Activated naive CD8-positive, alpha-beta T cell treated with anti-CD3 and anti-CD28 coated beads, Interleukin-2, amount 50 U/mL, for 16 hours (primary cell): ENCODE data around the gene DOK6.

ENCODE experiments used
- DNase-seq: peaks from one replicate; pipeline ENCODE4 v3.0.0-alpha.2; 2020; ENCODE audit warnings: low read depth, low spot score

DOK6 gene

DNA sequence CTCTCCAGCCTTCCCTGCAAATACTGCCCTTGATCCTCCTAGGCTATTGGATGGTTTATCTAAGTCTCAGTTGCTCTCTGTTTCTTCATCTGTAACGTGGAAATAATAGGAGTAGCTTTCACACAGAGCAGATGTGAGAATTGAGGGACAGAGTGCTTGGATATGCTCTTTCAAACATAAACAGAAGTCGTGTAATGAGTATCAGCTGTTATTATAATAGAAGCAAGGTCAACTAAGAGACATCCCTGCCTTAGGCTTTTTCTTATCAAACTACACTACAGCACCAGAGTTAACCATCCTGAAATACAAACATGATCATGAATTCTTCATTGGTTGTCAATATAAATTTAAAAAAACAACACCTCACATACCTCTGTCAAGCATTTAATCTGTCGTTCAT, 138.2 kb downstream of the DOK6 start:
- DNase-seq, result no peak

DNA sequence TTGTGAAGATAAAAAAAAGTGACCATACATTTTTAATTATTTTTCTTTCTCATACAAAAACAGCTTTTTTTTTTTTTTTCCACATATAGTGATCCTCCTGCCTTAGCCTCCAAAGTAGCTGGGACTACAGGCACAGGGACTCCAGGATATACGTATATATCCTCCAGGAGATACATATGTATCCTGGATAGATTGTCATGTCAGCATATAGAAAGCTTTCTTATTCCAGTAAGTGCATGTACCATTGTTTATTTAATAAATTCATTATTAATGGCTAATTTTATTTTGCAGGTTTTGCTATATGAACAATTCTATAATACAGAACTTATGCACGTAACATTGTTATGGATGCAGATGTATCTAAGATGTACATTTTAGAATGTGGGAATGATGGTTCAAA, 138.7 kb downstream of the DOK6 start:
- no peak for DNase-seq

DNA sequence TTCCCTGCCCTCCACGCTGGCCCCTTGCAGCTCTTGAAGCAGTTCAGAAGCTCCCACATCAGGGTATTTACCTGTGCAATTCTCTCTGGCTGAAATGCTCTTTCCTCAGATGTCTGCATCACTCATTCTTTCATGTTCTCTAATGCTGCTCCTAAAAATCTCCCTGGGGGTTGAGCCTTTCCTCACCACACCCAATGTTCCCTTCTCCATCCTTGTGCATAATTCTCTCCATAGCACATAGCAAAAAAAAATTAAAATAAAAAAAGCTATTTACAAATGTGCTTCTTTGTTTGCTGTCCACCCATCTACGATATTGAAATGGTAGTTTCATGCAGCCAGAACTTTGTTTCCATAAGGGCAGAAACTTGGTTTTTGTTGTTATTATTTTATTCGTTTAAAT, 155.5 kb downstream of the DOK6 start:
- no peak for DNase-seq

DNA sequence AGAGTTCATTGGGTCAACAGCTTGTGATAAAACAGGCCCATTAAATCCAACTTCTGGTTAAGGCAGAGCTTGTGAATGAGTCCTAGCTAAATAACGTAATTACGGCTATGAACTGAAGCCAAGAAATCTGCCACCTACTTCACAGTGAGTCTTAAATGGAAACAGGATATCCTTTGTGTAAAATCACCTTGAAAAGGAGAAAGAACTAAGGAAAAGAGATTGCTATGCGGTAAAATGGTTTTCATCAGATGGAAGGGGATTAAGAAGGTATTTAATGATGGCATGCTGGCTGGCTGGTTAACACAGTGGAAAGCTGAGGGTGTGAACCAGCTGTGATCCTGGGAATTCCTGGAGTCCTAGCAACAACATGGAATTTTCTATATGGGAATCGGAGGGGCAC, 156.6 kb downstream of the DOK6 start:
- DNase-seq, result no peak

DNA sequence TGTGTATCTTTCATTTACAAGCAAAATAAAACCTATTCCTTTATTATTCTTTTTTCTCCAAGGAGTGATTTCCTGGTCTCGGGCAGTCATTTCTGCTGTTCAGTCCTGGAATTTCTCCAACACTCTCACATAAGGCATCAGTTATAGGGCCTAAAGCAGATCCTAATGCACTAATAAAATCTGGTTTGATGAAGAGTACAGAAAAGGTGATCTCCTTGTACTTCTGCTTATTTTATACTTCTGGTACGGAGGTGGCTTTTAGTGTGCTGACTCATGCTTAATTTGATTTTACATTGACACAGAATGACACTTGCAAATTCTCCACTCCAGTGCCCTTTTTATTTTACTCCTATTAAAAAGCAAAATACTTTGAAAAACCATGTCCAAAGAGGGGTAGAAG, 157.4 kb downstream of the DOK6 start:
- DNase-seq, result no peak

DNA sequence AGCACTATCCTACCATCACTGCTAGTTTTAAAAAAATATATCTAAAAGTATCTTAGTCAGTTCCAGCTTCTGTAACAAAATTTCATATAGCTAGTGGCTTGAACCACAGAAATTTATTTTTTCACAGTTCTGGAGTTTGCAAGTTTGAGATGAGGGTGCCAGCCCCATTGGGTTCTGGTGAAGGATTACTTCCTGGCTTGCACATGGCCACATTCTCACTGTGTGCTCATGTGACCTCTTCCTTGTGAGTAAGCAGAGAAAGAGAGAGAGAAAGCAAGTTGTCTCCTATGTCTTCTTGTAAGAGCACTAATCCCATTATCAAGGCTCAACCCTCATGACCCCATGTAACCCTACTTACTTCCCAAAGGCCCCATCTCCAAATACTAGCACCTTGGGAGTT, 158.9 kb downstream of the DOK6 start:
- DNase-seq, result no peak

DNA sequence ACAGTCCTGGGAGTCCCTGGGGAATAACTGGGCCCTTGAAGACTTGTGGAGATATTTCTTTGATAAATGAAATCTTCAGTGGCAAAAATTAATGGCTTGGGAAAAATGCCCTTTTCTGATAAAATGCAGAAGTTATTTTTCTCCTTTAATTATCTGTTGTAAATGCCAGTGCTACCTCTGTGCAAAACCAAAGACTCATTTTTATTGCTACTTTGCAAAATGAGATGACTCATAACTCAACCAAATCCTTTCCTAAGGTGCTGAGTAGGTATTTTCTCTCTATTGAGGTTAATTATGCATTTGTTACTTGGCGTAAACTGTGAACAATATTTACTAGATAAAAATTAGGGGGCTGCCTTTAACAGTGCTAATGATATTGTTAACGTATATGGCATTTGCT, 163.9 kb downstream of the DOK6 start:
- no peak for DNase-seq

DNA sequence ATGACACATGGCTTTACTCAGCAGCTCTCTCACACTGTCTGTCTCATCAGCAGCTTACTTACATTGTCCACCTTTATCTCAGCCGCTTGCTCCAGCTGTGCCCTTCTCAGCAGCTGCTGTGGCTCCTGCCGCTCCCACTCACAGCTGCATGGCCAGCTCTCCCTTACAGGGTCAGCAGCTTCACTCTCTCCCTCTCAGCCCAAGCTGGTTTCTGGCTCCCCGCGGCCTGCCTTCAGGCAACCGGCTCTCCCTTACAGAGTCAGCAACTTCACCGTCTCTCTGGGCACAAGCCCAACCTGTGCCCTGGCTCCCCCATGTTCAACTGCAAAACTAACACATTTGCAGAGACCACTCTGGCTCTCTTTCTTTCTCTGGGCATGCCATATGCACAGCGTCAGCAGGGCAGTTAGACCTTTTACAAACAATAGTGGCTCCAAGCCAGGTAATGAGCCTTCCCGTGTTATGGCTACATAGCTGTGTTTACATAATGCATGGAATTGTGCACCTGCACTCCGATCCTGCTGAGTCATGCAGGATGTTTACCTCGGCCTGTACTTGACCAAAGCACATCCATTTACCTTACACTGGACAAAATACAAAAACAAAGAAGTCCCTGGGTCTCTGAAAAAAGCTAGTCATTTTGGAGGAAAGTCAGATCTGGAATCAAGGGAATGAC, 167.3 kb downstream of the DOK6 start:
- no peak for DNase-seq

DNA sequence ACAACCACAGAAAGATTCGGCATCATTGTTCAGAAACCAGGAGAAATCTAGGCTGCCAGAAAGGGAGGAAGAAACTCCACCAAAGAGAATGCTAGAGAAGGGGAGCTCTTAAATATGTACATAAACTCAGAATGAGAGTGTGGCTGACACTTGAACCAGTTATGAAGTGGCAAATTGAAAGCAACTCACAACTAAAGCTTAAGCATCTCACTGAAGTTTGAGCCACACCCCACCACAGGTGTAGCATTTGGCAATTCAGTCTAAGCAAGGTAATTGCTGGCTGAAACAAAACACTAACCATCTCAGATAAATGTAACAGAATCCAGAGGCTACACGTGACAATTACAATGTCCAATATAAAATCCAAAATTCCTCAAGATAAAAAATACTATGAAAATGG, 168.4 kb downstream of the DOK6 start:
- no peak for DNase-seq

DNA sequence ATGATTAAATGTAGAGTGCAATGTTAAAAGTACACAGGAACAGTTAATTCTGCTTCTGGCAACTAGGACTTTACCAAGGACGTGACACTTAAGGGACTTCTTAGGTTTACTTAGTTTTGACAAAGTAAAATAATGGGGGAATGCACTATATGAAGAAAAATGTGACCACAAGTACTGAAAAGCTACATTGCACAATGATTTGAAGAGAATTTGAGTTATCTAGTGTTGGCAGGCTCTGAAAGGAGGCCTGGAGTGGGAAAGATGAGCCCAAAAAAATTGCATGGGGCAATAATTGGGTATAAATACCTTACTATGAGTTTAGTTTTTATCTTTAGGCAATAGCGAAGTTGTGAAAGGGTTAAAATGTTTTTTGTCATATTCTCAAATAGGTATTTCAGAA, 173.7 kb downstream of the DOK6 start:
- DNase-seq, result no peak

DNA sequence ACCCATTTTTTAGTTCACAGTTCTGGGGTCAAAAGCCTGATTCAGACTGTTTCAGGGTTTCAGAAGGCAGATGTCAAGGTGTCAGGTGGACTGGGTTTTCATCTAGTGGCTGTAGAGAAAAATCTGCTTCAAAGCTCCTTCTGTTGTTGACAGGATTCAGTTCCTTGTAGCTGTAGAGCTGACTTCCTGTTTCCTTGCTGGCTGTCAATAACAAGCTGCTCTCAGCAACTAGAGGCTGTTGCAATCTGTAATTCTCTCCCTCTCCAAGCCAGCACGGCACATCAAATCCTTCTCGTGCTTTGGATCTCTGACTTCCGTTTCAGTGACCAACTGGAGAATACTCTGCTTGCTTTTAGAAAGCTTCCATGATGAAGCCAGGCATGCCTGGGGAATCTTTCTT, 179.4 kb downstream of the DOK6 start:
- DNase-seq, result no peak

DNA sequence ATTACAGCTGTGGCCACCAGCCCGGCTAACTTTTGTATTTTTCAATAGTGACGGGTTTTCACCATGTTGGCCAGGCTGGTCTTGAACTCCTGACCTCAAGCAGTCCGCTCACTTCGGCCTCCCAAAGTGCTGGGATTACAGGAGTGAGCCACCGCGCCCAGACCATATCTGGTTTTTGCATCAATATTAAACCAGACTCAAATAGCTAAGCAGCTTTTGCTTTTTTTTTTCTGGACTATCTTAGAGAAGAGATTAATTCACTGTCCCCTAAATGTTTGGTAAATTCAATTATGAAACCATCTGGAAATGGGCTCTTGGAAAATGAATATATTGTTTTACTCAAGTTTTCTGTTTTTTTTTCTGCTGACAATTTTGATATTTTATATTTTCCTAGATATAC, 183.7 kb downstream of the DOK6 start:
- no peak for DNase-seq

DNA sequence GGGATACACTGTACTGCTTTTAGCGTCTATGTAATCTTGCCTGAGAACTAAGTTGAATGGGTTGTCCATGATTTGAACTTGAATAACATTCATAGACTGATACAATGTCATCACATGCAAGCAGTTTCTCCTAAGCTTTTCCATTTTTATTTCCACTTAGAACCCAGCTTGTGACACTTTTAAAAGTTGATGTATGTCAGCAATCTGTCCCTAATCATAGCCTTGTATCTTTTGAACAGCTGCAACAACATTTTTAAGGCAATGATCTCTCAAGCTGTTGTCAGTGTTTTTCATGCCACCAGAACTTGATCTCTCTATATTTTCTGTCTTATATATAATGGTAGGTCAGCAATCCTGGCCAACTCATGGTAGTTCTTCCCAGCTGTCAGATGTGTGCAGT, 185.0 kb downstream of the DOK6 start:
- no peak for DNase-seq

DNA sequence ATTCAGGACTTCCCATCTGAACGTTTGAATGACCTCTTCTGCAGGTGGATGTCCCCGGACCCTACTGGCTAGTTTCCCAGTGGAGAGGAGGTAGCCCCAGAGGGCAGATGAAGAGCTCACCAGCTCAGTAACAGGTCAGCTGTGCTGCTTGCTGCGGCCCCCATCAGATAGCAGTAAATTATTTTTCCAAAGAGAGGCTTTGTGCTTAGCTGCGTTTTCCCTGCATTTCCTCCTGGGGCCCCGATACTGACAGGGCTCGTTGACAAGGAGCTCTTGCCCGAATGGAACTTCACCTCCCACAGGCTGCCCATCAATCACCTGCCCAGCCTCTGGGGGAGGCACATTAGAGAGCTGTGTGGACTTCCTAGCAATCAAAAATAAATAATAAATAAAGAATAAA, 185.8 kb downstream of the DOK6 start:
- DNase-seq, result no peak

DNA sequence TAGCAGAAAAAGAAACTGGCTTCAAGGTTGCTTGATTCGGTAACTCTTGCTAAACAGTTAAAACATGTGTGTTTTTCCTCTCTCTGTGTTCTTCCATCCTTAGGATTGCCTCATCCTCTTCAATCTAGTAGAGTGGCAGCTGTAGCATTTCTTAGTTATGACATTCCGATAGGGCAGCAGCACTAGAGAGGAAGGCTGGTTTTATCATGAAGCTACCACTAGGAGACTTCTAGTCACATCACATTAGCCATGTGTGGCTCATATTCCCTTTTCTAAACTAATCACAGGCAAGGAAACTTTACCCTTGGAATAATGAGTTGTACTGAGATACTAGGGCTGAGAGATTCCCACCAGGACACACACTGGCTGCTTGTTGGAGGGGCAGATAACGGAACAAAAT, 187.6 kb downstream of the DOK6 start:
- no peak for DNase-seq

DNA sequence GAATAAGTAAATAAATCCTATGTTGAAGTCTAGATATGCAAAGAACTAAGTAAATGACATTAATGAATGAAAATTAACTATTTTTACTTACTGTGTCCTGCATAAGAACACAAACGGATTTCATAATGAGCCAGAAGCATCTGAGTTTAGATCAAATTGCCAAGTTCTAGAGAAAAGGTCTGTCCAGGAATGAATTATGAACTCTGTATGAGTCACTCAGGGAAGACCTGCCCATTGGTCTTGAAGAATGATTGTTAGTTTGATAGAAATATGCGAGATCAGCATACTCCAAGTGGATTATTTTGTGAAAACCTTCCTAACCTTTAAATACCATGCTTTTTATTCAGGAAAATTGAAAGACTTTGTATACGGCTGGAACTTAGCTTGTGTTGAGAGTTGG, 189.5 kb downstream of the DOK6 start:
- DNase-seq, result no peak

DNA sequence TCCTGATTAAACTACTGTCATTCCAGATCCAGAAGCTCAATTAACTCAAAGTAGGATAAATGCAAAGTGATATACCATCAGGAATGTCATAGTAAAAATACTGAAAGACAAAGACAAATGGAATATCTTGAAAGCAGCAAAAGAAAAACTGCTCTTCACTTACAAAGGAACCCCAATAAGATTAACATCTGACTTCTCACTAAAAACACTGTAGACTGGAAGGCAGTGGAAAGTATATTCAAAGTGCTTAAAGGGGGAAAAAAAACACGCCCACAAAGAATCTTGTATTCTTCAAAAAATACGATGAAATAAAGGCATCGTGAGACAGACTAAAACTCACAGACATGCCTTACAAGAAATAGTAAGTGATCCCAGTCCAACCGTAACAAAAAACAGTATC, 195.7 kb downstream of the DOK6 start:
- DNase-seq, result no peak

DNA sequence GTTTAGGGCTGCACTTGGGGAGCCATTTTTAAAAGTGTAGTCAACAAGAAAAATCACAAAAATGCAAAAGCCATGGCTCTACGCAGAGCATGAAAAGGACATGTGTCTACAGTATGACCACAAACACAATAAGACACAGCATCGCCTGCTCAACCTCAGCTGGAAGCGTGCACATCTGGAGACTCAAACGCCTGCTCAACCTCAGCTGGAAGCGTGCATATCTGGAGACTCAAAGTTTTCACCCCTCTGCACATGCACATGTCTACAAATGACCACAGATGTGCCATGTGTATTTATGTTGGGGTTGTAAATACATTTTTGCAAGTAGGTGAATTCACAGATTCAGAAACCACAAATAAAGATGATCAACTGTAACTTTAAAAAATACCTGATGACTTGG, 196.9 kb downstream of the DOK6 start:
- no peak for DNase-seq

DNA sequence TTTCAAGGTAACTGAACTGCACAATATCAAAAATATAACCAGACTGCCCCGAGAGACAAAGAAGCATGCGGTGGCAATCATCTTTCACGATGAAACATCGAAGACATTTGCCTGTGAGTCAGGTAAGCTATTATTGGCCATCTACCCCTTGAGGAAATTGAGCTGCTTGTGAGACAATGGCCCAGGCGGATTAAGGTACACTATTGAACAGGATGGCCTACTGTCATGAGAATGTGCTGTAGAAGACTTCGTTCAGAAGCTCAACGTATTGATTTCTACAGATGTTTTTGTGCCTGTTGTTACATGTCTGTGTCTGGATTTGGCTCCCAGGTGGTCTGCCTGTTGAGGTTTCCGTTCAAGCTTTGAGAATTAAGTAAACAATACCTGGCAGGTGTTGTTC, 198.7 kb downstream of the DOK6 start:
- DNase-seq, result no peak

DNA sequence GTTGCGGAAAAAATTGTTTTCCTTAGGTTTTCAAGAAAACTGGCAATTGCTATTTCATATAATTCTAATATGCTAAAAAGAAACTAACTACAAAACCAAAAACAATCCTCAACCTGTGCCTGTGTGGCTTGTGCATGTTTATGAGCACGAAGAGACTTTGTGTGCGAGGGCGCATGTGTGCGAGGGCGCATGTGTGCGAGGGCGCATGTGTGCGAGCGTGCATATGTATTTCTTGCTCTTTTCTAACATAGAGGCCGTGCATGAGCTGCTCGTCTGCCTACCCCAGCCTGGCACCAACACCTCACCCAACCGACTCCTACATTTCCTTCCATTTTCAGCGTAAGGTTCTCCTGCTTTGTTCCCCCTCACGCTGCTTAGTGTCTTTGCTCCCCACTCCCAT, 211.6 kb downstream of the DOK6 start:
- DNase-seq, result no peak

DNA sequence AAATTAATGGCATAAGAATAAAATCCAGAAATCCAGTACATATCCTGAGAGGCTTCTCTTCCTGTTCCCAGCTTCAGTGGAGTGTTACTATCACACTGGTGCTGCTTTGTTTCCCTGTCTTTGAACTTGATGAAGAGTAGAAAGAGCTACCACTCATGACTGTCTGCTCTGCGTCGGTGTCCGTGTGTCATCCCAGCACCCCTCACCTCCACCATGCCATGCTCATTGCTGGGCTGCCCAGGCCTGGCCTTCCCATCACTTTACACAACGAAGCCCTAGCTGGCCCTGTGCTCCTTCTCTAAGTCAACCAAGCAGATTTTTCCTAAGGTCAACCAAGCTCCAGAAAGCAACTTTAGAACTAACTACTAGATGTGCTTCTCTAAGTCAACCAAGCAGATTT, 215.4 kb downstream of the DOK6 start:
- no peak for DNase-seq

DNA sequence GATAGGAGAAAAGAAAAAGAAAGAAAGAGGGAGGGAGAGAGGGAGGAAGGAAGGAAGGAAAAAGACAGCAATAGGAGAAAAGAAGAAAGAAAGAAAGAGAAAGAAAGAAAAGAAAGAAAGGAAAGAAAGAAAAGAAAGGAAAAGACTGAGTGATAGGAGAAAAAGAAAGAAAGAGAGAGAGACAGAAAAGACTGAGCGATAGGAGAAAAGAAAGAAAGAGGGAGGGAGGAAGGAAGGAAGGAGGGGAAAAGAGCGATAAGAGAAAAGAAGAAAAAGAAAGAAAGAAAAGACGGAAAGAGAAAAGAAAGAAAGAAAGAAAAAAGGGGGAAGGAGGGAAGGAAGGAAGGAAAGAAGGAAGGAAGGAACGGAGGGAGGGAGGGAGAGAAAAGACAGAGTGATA, 216.7 kb downstream of the DOK6 start:
- no peak for DNase-seq

DNA sequence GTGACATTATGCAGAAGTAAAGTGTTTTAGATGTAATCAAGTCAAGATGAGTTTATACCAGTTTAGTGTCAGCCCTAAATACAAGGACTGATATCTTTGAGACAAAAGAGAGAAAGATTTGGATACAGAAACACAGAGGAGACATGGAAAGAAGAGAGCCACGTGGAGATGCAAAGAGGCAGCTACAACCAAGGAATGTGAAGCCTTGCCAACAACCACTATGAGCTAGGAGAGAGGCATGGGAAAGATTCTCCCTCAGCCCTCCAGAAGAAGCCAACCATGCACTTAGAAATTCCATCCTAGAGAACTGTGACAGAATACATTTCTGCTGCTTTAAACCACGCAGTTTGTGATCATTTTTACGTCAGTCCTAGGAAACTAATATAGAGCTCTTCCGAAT, 217.2 kb downstream of the DOK6 start:
- no peak for DNase-seq

DNA sequence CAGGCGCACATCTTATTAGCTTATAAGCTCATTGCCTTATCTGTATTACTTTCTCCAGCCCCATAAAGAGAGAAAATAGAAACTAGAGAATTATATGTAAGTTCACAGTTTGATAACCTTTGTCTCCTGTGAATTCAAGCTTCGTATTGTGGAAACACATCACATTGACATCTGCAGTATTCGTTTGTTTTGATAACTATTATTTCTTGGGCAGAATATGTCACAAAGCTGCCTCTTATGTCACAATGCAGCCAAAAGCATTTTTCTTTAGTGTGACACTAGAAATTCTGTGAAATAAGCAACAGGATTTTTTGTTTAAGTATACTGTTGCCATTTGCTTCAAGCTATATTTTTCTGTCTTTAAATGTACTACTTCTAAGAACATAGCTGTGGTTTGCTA, 221.5 kb downstream of the DOK6 start:
- DNase-seq, result no peak

DNA sequence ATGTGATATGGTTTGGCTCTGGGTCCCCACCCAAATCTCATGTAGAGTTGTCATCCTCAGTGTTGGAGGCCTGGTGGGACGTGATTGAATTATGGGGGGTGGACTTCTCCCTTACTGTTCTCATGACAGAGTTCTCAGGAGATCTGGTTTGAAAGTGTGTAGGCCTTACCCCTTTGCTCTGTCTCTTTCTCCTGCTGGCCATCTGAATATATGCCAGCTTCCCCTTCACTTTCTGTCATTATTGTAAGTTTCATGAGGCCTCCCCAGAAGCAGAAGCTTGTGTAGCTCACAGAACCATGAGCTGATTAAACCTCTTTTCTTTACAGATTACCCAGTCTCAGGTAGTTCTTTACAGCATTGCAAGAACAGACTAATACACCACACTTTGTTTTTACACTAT, 222.3 kb downstream of the DOK6 start:
- DNase-seq, result no peak
